GM21390 (cell line): ENCODE results near the gene VEGFD.
"Not testable (repeated sequence)": the region's sequence is repeated elsewhere in the genome, so short reads cannot be mapped to it uniquely, and the experiment has no call there.

Experiments used
- ATAC-seq: cut with Tn5 transposase; IDR thresholded peaks from one replicate; pipeline ENCODE4 v1.9.1; 2021; ENCODE audit not compliant: unreplicated experiment

Gene VEGFD

GRCh38 chrX:15314472-15314871, 69.7 kb downstream of the VEGFD start:
- no peak for ATAC-seq

DNA sequence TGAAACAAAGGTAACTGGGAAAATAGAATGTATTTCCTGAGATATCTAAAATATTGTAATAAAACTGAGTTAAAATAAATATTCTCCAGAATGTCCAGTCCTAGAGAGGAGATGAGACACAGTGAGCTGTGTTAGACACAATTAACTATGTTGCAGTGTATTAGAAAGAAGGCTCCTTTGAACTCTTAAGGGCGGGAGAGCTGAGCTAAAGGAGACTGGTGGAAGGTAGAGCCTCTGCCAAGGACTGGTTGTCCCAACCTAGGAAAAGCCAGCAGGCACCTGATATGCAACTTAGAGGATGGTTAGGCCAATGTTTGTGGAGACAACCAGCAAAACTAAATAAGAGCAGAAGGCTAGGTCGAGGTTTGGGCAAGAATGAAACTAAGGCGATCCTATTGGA, 73.1 kb downstream of the VEGFD start:
- ATAC-seq, result no peak

DNA sequence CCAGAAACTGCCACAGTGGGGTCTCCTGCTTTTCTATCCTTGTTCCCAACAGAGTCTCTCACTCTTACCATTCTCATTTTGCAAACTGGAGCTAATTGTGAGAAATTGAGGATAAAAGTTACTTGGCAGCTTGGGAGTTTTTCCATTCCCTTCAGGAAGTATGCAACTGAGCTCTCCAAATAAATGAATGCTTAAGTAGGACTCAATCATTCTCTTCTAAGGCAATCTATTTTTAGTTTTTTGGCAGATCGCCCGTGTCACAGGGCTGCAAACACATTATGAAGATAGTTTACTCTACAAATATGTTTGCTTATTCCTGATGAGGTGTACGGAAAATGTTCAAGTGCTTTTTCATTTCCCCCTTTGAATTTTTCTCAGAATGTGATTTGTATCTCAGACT, 74.1 kb downstream of the VEGFD start:
- no peak for ATAC-seq

DNA sequence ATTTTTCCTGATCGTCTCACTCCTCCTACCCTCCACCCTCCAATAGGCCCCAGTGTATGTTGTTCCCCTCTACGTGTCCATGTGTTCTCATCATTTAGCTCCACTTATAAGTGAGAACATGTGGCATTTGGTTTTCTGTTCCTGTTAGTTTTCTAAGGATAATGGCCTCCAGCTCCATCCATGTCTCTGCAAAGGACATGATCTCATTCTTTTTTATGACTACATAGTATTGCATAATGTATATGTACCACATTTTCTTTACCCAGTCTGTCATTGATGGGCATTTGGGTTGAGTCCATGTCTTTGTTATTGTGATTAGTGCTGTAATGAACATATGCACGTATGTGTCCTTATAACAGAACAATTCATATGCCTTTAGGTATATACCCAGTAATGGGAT, 78.3 kb downstream of the VEGFD start:
- not testable (repeated sequence) for ATAC-seq

GRCh38 chrX:15301924-15302323, 82.3 kb downstream of the VEGFD start:
- no peak for ATAC-seq

DNA sequence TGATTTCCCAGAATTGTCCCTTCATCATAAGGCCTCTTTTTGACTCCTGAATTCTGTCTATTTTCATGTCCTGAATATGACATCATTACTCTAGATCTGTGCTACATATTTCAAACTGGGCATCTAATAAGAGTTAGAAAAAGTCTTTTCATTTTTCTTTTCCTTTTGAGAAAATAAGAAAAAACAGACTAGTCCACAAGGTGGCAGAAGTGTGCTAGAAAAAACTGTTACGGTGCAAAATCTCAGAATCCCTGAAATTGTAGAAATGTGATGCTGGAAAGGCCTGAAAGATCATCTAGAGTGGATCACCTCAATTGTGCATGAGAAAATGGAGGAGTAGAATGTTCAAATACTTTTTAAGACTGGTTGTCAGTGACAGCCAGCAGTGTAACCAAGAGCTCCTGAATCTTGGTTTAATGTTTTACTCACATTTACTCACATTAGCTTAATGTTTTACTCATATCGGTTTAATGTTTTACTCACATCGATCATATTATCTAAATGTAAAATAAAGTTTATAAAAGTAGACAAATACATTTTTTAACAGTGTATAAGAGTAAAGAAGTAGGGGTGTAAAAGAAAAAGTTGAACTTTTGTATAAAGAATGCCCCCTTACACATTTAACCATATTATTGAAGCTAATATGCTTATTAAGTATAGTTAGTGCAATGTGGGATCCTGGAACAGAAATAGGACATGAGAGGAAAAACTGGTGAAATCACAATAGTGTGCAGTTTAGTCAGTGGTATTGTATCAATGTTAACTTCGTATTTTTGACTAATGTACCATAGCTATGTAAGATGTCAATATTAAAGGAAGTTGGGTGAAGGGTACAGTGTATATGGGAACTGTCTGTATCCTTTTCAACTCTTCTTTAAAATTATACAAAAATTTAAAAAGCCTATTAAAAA, 84.0 kb downstream of the VEGFD start:
- ATAC-seq, result no peak

DNA sequence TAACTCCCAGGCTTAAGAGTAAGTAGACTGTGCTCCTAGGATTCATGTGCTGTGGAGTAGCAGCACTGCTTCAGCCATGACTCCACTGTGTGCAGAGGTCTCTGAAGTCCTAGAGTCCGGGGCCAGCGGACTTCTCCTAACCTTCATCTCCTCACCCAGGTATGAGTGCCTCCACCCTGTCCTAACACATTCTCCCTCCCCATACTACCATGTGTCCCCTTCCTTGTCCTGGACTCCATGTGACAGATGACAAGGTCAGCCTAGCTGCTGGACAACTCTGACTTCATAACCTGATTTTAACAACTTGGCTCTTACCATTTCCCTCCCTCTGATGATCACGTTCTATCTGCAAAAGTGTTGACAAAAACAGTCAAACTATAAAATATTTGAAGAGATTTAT, 85.4 kb downstream of the VEGFD start:
- ATAC-seq, result no peak

DNA sequence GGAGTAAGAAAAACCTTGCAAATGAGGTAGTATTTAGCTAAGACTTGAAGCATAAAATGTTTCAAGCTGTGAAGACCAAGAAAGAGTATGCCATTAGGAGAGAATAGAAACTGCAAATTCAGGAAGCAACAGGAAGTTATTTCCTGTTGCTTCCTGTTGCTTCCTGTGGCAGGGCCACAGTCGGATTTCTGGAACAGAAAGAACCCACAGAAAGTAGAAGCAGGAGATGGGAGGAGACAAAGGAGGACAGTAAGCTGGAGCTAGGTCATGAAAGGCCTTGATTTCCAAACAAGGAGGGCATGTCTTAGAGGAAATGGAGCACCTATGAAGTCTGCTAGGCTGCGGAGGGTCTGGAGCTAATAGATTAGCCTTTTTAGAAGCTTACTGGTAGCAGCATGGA, 86.0 kb downstream of the VEGFD start:
- ATAC-seq, result no peak
